GM12892 (cell line): ENCODE measurements around the gene TTF2.

Experiments used
- DNase-seq: peaks from one replicate; pipeline ENCODE4 v3.0.0; 2011; ENCODE audit not compliant: insufficient read length
- FAIRE-seq: peaks from 2 replicates; lab custom pipeline; 2011; peaks lifted over from hg19 to GRCh38; lab: Jason Lieb, UNC
- POLR2A ChIP-seq: IDR thresholded peaks from 2 replicates; pipeline ENCODE4 v1.6.1; 2011; ENCODE audit warnings: low read depth, low read length, control low read depth
- POLR2AphosphoS5 ChIP-seq: IDR thresholded peaks from 2 replicates; pipeline ENCODE4 v1.6.1; 2011; ENCODE audit warnings: low read depth, low read length, control low read depth
- TAF1 ChIP-seq: IDR thresholded peaks from 2 replicates; pipeline ENCODE4 v1.6.1; 2011; ENCODE audit warnings: low read depth, mild to moderate bottlenecking, control low read depth, low read length, borderline replicate concordance

Gene TTF2

GRCh38 chr1:117049857-117050256 lies 10.3 kb upstream of the TTF2 start:
- TF ChIP-seq TAF1 (no peak), POLR2AphosphoS5 (no peak), POLR2A (no peak)
- no peak for DNase-seq
- no peak for FAIRE-seq

DNA sequence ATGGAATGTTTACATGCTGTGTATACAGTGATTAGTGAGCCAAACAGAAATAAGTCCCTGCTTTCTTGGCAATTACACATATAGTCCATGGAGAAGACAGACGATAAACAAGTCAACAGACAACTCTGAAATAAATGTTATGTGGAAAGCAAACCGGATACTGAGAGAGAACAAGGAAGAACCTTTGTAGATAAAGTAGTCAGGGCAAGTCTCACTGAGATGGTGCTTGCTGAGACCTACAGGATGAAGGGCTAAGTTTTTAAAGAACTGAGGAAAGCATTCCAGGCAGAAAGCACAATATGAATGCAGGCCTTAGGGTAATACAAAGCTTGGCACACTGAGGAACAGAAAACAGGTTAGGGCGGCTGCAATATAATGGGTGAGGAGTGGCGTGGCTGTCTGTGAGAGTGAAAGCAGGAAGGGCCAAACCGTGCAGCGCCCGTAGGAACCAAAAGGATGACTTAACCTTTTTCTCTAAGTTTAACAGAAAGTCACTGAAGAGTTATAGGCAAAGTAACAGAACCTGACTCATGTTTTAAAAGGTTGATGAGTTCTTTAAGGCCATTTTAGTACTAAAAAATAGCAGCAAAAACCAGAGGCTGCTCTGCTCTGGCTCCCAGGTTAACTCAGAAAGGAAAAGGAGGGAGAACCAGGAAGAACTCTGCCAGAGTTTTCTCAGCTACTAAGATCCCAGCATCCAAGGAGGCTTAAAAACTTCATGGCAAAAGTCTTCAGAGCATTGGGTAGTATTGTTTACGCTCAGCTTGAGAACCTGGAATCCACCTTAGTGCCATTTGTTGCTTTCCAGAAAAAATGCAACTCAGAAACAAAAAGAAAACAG lies 8.7 kb upstream of the TTF2 start:
- peak; percentile 88 for FAIRE-seq
- TF ChIP-seq POLR2A, result peak; percentile 63
- TF ChIP-seq POLR2AphosphoS5, result peak; percentile 52; the same call in 1 of the 2 replicates
- peak; percentile 39; the same call in 1 of the 2 replicates for TF ChIP-seq TAF1
- peak; percentile 36 for DNase-seq

GRCh38 chr1:117054068-117054467 lies 6.1 kb upstream of the TTF2 start:
- no peak for TF ChIP-seq POLR2A
- no peak for TF ChIP-seq TAF1
- no peak for TF ChIP-seq POLR2AphosphoS5
- no peak for FAIRE-seq
- no peak for DNase-seq

GRCh38 chr1:117058810-117059209 lies 1.3 kb upstream of the TTF2 start:
- FAIRE-seq (no peak), DNase-seq (no peak)
- TF ChIP-seq TAF1 (no peak), POLR2A (no peak), POLR2AphosphoS5 (no peak)

DNA sequence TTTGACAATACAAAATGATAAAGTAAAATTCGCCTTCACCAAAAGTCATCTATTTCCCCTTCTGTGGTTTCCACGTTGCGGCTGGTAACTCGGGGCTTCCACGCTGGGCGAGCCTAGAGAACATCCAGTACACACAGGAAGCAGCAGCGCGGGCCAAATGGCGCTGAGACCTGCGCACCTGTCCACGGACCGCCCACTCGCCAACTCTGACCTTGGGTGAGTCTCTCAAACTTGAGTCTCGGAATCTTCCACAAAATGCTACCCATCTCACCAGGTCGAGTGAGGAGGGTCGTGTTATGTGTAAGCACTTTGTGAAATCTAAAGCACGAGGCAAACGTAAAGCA lies 820 bp upstream of the TTF2 start:
- FAIRE-seq (peak; percentile 74), DNase-seq (peak; percentile 36)
- TF ChIP-seq TAF1, result no peak
- TF ChIP-seq POLR2A, result peak; percentile 59; the same call in 1 of the 2 replicates
- peak; percentile 85 for TF ChIP-seq POLR2AphosphoS5

DNA sequence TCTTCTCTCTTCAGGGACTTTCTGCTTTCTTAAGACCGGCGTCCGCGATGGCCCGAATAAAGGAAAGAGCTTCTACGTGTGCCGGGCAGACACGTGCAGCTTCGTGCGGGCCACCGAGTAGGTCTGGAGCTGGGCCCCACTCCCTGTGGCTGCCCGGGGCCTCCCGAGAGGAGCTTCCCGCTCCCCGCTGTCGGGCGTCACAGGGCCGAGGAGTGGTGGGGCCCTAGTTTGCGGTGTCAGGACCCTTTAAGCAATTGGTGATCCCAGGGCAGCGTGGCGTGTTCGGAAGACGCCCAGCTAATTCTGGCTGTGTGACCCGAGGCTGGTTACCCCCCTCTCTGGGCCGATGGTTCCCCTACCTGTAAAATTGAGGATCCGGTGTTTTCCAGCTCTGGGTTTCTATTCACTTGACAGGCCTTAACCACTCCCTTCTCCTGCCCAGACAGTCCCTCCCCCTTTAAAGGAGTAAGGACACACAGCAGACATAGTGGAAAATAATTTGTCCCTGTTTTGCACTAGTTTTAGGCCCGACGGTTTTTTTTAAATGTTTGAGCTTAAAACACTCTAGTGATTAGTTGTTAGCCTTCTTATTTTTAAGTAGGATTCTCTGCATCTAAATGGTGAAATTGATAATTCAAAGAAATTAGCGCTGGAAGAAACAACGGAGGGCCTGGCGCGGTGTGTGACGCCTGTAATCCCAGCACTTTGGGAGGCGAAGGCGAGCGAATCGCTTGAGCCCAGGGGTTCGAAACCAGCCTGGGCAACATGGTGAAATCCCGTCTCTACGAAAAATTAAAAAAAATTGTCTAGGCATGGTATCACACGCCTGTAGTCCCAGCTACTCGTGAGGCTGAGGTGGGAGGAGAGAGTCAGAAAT lies 553 bp downstream of the TTF2 start:
- DNase-seq (no peak), FAIRE-seq (peak; percentile 73)
- TF ChIP-seq POLR2AphosphoS5 (peak; percentile 74), POLR2A (peak; percentile 71; the same call in 1 of the 2 replicates), TAF1 (no peak)

DNA sequence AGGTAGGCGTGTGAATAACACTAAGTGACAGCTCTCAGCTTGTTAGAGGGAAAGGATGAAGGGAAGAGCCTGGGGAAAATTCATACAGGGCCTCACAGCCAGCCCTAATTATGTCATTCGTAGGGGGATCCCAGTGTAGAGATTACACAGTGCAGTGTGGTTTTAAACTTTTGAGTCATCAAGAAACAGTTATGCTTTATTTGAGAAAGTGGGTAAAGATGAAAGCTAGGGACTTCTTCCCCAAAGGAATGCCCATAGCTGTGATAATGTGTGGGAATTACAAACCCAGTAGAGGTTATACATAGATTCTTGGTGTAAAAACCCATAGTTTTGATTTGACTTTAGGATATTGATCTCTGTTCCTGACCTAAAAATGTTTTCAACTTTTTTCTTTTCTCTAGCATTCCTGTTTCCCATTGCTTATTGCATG lies 1.9 kb downstream of the TTF2 start:
- DNase-seq (no peak), FAIRE-seq (no peak)

GRCh38 chr1:117066367-117066766 lies 6.2 kb downstream of the TTF2 start:
- DNase-seq, result no peak
- no peak for FAIRE-seq
- TF ChIP-seq POLR2A, result no peak
- TF ChIP-seq TAF1, result no peak
- no peak for TF ChIP-seq POLR2AphosphoS5

More for the DNA sequence above, 1.9 kb downstream of the TTF2 start:
- TF ChIP-seq POLR2A, result peak; percentile 12; the same call in 1 of the 2 replicates
- no peak for TF ChIP-seq TAF1
- 0 out of 2 replicates have a peak, but pooled peaks have one; percentile 38 for TF ChIP-seq POLR2AphosphoS5

DNA sequence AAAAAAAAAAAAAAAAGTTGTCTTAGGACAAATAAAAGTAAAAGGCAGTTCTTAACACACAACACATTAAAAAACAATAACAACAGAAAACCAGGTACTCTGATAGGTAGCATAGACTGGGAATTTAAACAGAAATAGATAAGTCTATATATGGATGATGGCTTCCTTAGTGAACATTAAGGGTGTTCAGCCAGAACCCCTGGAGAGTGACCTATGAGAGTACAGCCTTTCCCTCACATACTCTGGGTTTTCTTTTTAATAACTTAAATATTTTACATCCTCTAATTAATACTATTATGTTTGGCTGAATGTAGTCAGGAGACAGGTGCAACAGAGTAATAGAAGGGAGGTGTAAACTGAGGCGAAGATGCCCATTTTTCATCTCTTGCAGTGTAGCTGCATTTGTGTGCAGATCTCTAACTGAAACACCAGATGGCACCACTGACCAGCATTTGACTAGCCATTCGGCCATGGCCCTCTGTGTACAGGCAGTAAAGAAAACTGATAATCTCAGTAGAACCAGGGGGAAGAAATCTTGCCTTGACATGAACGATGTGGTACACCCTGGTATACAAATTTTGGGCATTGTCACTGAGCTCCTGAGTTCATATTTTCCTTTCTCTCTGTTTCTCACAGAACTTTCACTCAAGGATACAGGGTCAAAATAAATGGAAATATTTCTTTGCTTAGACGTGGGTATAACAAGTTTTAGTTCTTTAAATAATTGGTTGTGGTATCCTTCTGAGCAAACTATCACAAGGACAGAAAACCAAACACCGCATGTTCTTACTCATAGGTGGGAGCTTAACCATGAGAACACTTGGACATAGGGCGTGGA lies 7.6 kb downstream of the TTF2 start:
- TF ChIP-seq TAF1 (no peak), POLR2A (0 out of 2 replicates have a peak, but pooled peaks have one; percentile 29)
- no peak for DNase-seq
- peak; percentile 73 for FAIRE-seq

GRCh38 chr1:117068580-117068979 lies 8.5 kb downstream of the TTF2 start:
- peak; percentile 61 for FAIRE-seq

More at GRCh38 chr1:117068580-117068979, 8.5 kb downstream of the TTF2 start:
- TF ChIP-seq TAF1, result no peak
- no peak for TF ChIP-seq POLR2A
- TF ChIP-seq POLR2AphosphoS5, result no peak
- DNase-seq, result no peak
